PC-3 (cell line): ENCODE data around the gene ST3GAL2. TPM values are rescaled to one million over a fixed set of nuclear protein-coding genes. Genes with fewer than 3 reads are reported as not detected.

Source experiments
- ATAC-seq: fragments of 200-7000 bp; cut with Tn5 transposase; 2 replicates; pipeline ENCODE4 v1.9.1; 2020; ENCODE audit warnings: mild to moderate bottlenecking, moderate library complexity
- BruUV-seq: library from RNA; stranded (reverse); fragments of 400-500 nt; replicated peaks from 2 replicates; lab custom pipeline; 2021; lab: Mats Ljungman, UMichigan
- CTCF ChIA-PET: fragments of 300-600 bp; sonication (Branson Sonifier 250); formaldehyde crosslinking; loops from one replicate; lab custom pipeline; 2022; ENCODE audit warnings: antibody characterized with exemption; lab: Charles Lee
- POLR2A ChIA-PET: fragments of 300-600 bp; sonication (Branson Sonifier 250); formaldehyde crosslinking; loops from one replicate; lab custom pipeline; 2022; ENCODE audit warnings: antibody characterized with exemption; ENCODE audit not compliant: unreplicated experiment; lab: Charles Lee
- DNase-seq: peaks from one replicate; pipeline ENCODE4 v3.0.0-alpha.2; 2015
- H2AFZ ChIP-seq: fragments of 300-600 bp; sonication (generic); 2 replicates; pipeline ENCODE4 v1.6.0; 2016; ENCODE audit warnings: antibody characterized with exemption, low read length
- H3F3A ChIP-seq: fragments of 300-600 bp; sonication (generic); one replicate; pipeline ENCODE4 v1.6.0; 2017; ENCODE audit warnings: antibody characterized with exemption, low read length, control low read depth, mild to moderate bottlenecking; ENCODE audit not compliant: unreplicated experiment
- H3K27ac ChIP-seq: fragments of 300-600 bp; sonication (generic); 2 replicates; pipeline ENCODE4 v1.5.1; 2016; ENCODE audit warnings: mild to moderate bottlenecking, low read length
- H3K27me3 ChIP-seq: fragments of 300-600 bp; sonication (generic); 2 replicates; pipeline ENCODE4 v1.6.1; 2016; ENCODE audit warnings: low read length, mixed read lengths
- H3K36me3 ChIP-seq: fragments of 300-600 bp; sonication (generic); 2 replicates; pipeline ENCODE4 v1.6.1; 2016; ENCODE audit warnings: low read depth, mixed run types, low read length, mixed read lengths
- H3K4me1 ChIP-seq: fragments of 300-600 bp; sonication (generic); 2 replicates; pipeline ENCODE4 v1.5.1; 2016; ENCODE audit warnings: low read length; ENCODE audit not compliant: insufficient read depth
- H3K4me2 ChIP-seq: fragments of 300-600 bp; sonication (generic); 2 replicates; pipeline ENCODE4 v1.6.0; 2016; ENCODE audit warnings: low read length
- H3K4me3 ChIP-seq: fragments of 300-600 bp; sonication (generic); 2 replicates; pipeline ENCODE4 v1.5.1; 2016; ENCODE audit warnings: mild to moderate bottlenecking, low read length, mixed read lengths
- H3K79me2 ChIP-seq: fragments of 300-600 bp; sonication (generic); 2 replicates; pipeline ENCODE4 v1.6.1; 2017; ENCODE audit warnings: low read length, mixed read lengths
- H3K9ac ChIP-seq: fragments of 300-600 bp; sonication (generic); 2 replicates; pipeline ENCODE4 v1.6.0; 2016; ENCODE audit warnings: mild to moderate bottlenecking, low read length
- H3K9me2 ChIP-seq: fragments of 300-600 bp; sonication (generic); replicated peaks from 2 replicates; pipeline ENCODE4 v1.6.1; 2016; ENCODE audit warnings: mixed run types, low read length, mixed read lengths
- H3K9me3 ChIP-seq: fragments of 300-600 bp; sonication (generic); 2 replicates; pipeline ENCODE4 v1.6.1; 2016; ENCODE audit warnings: low read length, mixed read lengths
- H4K20me1 ChIP-seq: fragments of 300-600 bp; sonication (generic); 2 replicates; pipeline ENCODE4 v1.6.1; 2016; ENCODE audit warnings: low read length, mixed read lengths
- EZH2 ChIP-seq: fragments of 300-600 bp; sonication (generic); IDR thresholded peaks from one replicate; pipeline ENCODE4 v1.6.1; 2017; ENCODE audit warnings: antibody characterized with exemption, mild to moderate bottlenecking, low read length; ENCODE audit not compliant: unreplicated experiment
- EZH2phosphoT487 ChIP-seq: fragments of 300-600 bp; sonication (generic); IDR thresholded peaks from 2 replicates; pipeline ENCODE4 v1.6.1; 2018; ENCODE audit warnings: mild to moderate bottlenecking, antibody characterized with exemption, low read length, borderline replicate concordance
- intact Hi-C: fragments of 100-400 bp; cut with micrococcal nuclease; formaldehyde crosslinking; loops from 2 replicates; pipeline ENCODE4 v1.9.0; 2023
- total RNA-seq: library from RNA; depleted of rRNA; stranded (reverse); fragments of >200 nt; gene quantifications from 2 replicates; pipeline ENCODE4 v1.2.3, GENCODE V29; 2014
- TF ChIP-seq, protein P1 (sequence below): fragments of 300-600 bp; sonication (generic); conservative IDR thresholded peaks from 2 replicates; pipeline ENCODE4 v1.5.1; 2017; ENCODE audit warnings: antibody characterized with exemption, low read depth, mild to moderate bottlenecking, low read length

The ST3GAL2 gene
- total RNA-seq, 1 experiment from 2014 or later = 9.8 TPM

DNA sequence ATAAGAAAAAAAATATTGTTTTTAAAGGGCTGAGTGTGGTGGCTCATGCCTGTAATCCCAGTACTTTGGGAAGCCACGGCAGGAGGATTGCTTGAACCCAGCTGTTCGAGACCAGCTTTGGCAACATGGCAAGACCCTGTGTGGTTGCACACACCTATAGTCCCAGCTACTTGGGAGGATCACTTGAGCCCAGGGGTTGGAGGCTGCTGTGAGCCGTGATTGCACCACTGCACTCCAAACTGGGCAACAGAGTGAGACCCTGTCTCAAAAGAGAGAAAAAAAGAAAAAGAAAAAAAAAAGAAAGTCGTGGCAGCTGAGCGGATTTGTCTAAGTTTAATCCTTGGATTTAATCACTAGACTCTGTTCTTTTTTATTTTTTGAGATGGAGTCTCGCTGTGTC is 9.2 kb upstream of the ST3GAL2 start:
- TF ChIP-seq, protein P1, sequence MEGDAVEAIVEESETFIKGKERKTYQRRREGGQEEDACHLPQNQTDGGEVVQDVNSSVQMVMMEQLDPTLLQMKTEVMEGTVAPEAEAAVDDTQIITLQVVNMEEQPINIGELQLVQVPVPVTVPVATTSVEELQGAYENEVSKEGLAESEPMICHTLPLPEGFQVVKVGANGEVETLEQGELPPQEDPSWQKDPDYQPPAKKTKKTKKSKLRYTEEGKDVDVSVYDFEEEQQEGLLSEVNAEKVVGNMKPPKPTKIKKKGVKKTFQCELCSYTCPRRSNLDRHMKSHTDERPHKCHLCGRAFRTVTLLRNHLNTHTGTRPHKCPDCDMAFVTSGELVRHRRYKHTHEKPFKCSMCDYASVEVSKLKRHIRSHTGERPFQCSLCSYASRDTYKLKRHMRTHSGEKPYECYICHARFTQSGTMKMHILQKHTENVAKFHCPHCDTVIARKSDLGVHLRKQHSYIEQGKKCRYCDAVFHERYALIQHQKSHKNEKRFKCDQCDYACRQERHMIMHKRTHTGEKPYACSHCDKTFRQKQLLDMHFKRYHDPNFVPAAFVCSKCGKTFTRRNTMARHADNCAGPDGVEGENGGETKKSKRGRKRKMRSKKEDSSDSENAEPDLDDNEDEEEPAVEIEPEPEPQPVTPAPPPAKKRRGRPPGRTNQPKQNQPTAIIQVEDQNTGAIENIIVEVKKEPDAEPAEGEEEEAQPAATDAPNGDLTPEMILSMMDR = no peak
- TF ChIP-seq EZH2phosphoT487 (no peak), EZH2 (no peak)
- no peaks in the 10 kb centered on the region for H3K4me1 ChIP-seq
- no peaks in the 10 kb centered on the region for H3F3A ChIP-seq
- intact Hi-C loops = no loop called here
- H2AFZ ChIP-seq = no peak overlapping the region
- no peaks in the 10 kb centered on the region for H3K79me2 ChIP-seq
- CTCF ChIA-PET = no interaction called here
- no peak overlapping the region for H3K9ac ChIP-seq
- H3K9me3 ChIP-seq = no peaks in the 10 kb centered on the region
- no peaks in the 10 kb centered on the region for H3K9me2 ChIP-seq
- no peaks in the 10 kb centered on the region for H3K36me3 ChIP-seq
- H3K4me3 ChIP-seq = no peak overlapping the region
- H4K20me1 ChIP-seq = no peaks in the 10 kb centered on the region
- DNase-seq = no peak
- H3K27ac ChIP-seq = no peak overlapping the region
- no peak for ATAC-seq
- POLR2A ChIA-PET = no interaction called here
- no peak overlapping the region for H3K4me2 ChIP-seq
- no peaks in the 10 kb centered on the region for H3K27me3 ChIP-seq
- BruUV-seq = no TSS peak

DNA sequence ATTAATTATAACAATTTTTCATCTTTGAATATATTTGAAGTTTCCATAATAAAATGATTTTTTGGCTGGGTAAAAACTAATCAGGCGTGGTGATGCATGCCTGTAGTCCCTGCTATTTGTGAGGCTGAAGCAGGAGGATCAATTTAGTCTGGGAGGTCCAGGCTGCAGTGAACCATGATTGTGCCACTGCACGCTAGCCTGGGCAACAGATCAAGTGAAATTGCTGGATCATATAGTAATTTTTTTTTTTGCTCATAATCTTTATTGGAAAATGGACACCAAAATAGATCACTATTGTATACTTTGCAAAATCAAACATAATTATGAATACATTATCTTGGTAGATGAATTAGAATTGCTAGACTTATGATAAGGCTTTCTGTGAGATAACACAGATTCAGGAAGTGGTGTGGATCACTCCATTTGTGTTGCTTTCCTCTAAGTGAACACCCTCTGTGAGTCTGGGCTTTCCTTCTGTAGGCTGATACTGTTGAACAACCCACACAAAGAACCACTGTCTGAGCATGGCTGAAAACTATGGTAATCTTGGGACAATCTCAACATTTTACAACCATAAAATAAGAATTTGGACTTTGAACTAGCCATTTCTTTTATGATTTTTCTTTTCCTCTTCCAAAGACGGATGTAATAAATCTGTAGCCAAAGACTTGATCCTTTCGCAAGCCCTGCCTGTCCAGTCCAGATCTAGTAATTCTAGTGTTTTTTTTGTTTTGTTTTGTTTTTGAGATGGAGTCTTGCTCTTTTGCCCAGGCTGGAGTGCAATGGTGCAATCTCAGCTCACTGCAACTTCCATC is 5.6 kb upstream of the ST3GAL2 start:
- TF ChIP-seq EZH2phosphoT487 (no peak), EZH2 (no peak)
- TF ChIP-seq, protein P1 = no peak
- H3F3A ChIP-seq = no peaks in the 10 kb centered on the region
- ChIA-PET CTCF (no interaction called here), POLR2A (no interaction called here)
- no peak overlapping the region for H3K27ac ChIP-seq
- no peaks in the 10 kb centered on the region for H3K36me3 ChIP-seq
- H3K4me3 ChIP-seq = no peak overlapping the region
- no peaks in the 10 kb centered on the region for H3K27me3 ChIP-seq
- no peaks in the 10 kb centered on the region for H4K20me1 ChIP-seq
- DNase-seq (no peak), ATAC-seq (no peak)
- no peak overlapping the region for H3K9ac ChIP-seq
- no peaks in the 10 kb centered on the region; the same call in 1 of the 2 replicates for H3K4me1 ChIP-seq
- intact Hi-C loops = no loop called here
- H2AFZ ChIP-seq = no peak overlapping the region
- no peaks in the 10 kb centered on the region for H3K9me3 ChIP-seq
- BruUV-seq = no TSS peak
- no peak overlapping the region for H3K4me2 ChIP-seq
- no peaks in the 10 kb centered on the region for H3K79me2 ChIP-seq
- no peaks in the 10 kb centered on the region for H3K9me2 ChIP-seq

DNA sequence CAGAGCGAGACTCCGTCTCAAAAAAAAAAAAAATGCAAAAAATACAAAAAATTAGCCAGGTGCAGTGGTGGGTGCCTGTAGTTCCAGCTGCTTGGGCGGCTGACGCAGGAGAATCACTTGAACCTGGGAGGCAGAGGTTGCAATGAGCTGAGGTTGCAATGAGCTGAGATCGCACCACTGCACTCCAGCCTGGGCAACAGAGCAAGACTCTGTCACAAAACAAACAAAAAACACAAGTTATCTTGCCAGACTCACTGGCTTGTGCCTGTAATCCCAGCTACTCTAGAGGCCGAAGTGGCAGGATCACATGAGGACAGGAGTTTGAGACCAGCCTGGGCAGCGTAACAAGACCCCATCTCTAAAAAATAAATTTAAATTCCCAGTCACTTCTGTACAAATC is 3.4 kb upstream of the ST3GAL2 start:
- no peak for DNase-seq
- H3K4me2 ChIP-seq = no peak overlapping the region

More for the DNA sequence above, 3.4 kb upstream of the ST3GAL2 start:
- ChIA-PET CTCF (no interaction called here), POLR2A (no interaction called here)
- no peak overlapping the region for H3K27ac ChIP-seq
- TF ChIP-seq EZH2phosphoT487 (no peak), EZH2 (no peak)
- TF ChIP-seq, protein P1 = no peak
- no peak overlapping the region for H3K4me3 ChIP-seq
- intact Hi-C loops = no loop called here
- no peaks in the 10 kb centered on the region for H3K36me3 ChIP-seq
- H2AFZ ChIP-seq = no peak overlapping the region
- ATAC-seq = no peak
- H3K9ac ChIP-seq = no peak overlapping the region
- no TSS peak for BruUV-seq
- H3K9me2 ChIP-seq = no peaks in the 10 kb centered on the region
- no peaks in the 10 kb centered on the region for H4K20me1 ChIP-seq
- peaks cover 10% of the 10 kb centered on the region for H3K79me2 ChIP-seq
- no peaks in the 10 kb centered on the region for H3K9me3 ChIP-seq
- H3K4me1 ChIP-seq = peaks cover 9% of the 10 kb centered on the region
- no peaks in the 10 kb centered on the region for H3K27me3 ChIP-seq
- H3F3A ChIP-seq = no peaks in the 10 kb centered on the region
